ENCODE data around the gene MBNL1.

- TF ChIP-seq CTCF (IDR thresholded peaks at IDR 0.05): no peak
- TF ChIP-seq EZH2 (IDR thresholded peaks at IDR 0.05): no peak
- TF ChIP-seq EZH2phosphoT487 (IDR thresholded peaks at IDR 0.05): no peak
Measured at GRCh38 chr3:152227027-152227426, 41.7 kb upstream of the MBNL1 start.

Data from neural progenitor cell (in vitro differentiated cells).